PFSK-1 (cell line): Measurements from ENCODE around the gene AURKA.

Source experiments
- FOXP2 ChIP-seq: optimal IDR thresholded peaks from 2 replicates; pipeline ENCODE3; 2011; ENCODE audit warnings: borderline replicate concordance, control low read depth, inconsistent platforms; ENCODE audit not compliant: insufficient read depth; ENCODE audit errors: extremely low read length, extremely low read depth
- POLR2AphosphoS5 ChIP-seq: IDR thresholded peaks from 2 replicates; pipeline ENCODE4 v1.6.1; 2012; ENCODE audit warnings: low read depth, mild to moderate bottlenecking, control low read depth, low read length, moderate library complexity
- SIN3A ChIP-seq: IDR thresholded peaks from 2 replicates; pipeline ENCODE4 v1.6.1; 2012; ENCODE audit warnings: mild to moderate bottlenecking, low read length, moderate library complexity, borderline replicate concordance; ENCODE audit not compliant: insufficient read depth
- TAF1 ChIP-seq: IDR thresholded peaks from 2 replicates; pipeline ENCODE4 v1.6.1; 2012; ENCODE audit warnings: low read length, control low read depth, borderline replicate concordance; ENCODE audit not compliant: insufficient read depth
- TF ChIP-seq, protein P1 (sequence below), 2 experiments: IDR thresholded peaks; 2 replicates each; pipeline versions ENCODE4 v1.6.1 to v1.8.0; 2011 to 2012; ENCODE audit warnings: low read depth in 2 of 2, low read length in 2 of 2, control low read depth in 1 of 2, inconsistent platforms in 1 of 2, mild to moderate bottlenecking in 1 of 2, moderate library complexity in 1 of 2; ENCODE audit not compliant: insufficient read depth in 1 of 2

Gene AURKA

DNA sequence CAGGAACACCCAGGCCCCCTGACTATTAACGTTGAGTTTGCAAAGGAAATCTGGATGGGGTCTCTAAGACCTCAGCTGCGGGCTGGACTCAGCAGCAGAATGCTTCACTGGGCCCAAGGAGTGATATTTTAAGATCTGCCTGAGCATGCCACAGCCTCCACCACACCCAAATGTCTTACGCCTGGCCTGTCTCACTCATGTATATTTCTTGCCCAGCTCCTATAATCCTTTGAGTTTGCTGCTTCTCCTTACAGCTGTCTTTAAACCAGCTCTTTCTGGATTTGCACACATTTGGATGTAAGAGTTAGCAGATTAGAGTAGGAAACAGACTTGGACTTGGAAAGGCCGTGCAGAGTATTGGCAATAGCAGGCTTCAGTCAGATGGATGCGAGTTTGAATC lies 36.4 kb upstream of the AURKA start:
- TF ChIP-seq, protein P1, sequence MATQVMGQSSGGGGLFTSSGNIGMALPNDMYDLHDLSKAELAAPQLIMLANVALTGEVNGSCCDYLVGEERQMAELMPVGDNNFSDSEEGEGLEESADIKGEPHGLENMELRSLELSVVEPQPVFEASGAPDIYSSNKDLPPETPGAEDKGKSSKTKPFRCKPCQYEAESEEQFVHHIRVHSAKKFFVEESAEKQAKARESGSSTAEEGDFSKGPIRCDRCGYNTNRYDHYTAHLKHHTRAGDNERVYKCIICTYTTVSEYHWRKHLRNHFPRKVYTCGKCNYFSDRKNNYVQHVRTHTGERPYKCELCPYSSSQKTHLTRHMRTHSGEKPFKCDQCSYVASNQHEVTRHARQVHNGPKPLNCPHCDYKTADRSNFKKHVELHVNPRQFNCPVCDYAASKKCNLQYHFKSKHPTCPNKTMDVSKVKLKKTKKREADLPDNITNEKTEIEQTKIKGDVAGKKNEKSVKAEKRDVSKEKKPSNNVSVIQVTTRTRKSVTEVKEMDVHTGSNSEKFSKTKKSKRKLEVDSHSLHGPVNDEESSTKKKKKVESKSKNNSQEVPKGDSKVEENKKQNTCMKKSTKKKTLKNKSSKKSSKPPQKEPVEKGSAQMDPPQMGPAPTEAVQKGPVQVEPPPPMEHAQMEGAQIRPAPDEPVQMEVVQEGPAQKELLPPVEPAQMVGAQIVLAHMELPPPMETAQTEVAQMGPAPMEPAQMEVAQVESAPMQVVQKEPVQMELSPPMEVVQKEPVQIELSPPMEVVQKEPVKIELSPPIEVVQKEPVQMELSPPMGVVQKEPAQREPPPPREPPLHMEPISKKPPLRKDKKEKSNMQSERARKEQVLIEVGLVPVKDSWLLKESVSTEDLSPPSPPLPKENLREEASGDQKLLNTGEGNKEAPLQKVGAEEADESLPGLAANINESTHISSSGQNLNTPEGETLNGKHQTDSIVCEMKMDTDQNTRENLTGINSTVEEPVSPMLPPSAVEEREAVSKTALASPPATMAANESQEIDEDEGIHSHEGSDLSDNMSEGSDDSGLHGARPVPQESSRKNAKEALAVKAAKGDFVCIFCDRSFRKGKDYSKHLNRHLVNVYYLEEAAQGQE (IDR thresholded peaks at IDR 0.05; ENCODE audit: insufficient read depth in 1 of 2, low read depth in 2 of 2, low read length in 2 of 2): no peak
- no peak for TF ChIP-seq SIN3A

GRCh38 chr20:56427797-56428196 lies 35.8 kb upstream of the AURKA start:
- TF ChIP-seq, protein P1 (IDR thresholded peaks at IDR 0.05; ENCODE audit: insufficient read depth in 1 of 2, low read depth in 2 of 2, low read length in 2 of 2): no peak
- TF ChIP-seq TAF1 (no peak), SIN3A (no peak), POLR2AphosphoS5 (no peak), FOXP2 (no peak)

DNA sequence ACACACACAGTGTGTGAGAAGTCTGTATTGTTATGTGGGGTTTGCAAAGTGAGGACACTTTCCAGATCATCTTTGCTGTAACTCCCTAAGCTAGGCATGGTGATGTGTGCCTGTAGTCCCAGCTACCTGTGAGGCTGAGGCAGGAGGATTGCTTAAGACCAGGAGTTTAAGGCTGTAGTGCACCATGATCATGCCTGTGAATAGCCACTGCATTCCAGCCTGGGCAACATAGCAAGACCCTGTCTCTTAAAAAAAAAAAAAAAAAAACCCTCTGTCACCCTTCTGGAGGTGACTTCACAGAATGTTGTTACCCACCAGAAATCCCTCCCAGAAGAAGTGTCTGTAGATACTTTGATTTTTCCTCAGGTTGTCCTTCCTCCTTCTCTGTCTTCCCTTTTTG lies 34.9 kb upstream of the AURKA start:
- TF ChIP-seq TAF1 (no peak), FOXP2 (no peak), SIN3A (no peak), POLR2AphosphoS5 (no peak)
- TF ChIP-seq, protein P1 (IDR thresholded peaks at IDR 0.05; ENCODE audit: insufficient read depth in 1 of 2, low read depth in 2 of 2, low read length in 2 of 2): no peak

DNA sequence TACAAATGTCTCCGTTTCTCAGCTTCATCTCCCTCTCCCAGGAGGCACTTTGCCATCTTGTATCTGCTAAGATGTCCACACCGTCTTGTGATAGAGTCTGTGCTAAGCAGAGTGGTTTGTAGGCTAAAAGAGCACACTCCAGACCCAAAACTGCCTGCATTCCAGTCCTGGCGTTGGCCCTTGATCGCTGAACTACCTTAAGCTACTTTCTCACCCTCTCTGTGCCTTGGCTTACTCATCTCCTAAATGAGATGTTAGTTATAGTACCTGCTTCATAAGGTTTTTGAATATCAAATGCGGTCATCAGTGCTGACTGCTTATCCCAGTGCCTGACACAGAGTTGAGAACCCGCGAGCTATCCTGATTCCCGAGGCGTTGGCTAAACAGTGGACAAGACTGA lies 34.0 kb upstream of the AURKA start:
- TF ChIP-seq FOXP2: no peak
- TF ChIP-seq, protein P1 (IDR thresholded peaks at IDR 0.05; ENCODE audit: insufficient read depth in 1 of 2, low read depth in 2 of 2, low read length in 2 of 2): no peak
- no peak for TF ChIP-seq POLR2AphosphoS5
- TF ChIP-seq SIN3A: no peak
- TF ChIP-seq TAF1: no peak

DNA sequence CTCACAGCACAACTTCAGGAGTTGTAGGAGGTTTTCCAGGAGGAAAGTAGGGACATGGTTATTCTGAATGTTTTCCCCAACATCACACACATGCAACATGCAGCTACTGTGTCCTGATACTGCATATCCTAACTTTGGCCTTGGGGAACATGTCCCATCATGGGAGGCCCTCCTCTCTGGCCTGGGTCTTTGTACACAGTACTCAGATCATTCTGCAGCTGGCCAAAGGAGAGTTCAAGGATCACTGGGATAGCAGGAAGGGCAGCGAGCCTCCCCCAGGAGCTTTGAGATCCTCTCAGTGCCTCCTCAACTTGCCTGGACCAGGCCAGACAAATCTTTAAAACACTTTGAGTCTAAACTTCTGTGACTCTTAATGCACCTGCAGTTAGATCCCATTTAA lies 32.9 kb upstream of the AURKA start:
- TF ChIP-seq POLR2AphosphoS5: no peak
- TF ChIP-seq TAF1: no peak
- TF ChIP-seq FOXP2: no peak
- no peak for TF ChIP-seq SIN3A
- TF ChIP-seq, protein P1 (IDR thresholded peaks at IDR 0.05; ENCODE audit: insufficient read depth in 1 of 2, low read depth in 2 of 2, low read length in 2 of 2): no peak
